WTC11 (cell line): ENCODE results near the gene UGT1A5. TPM values are rescaled to one million over a fixed set of nuclear protein-coding genes. Genes with fewer than 3 reads are reported as not detected.

Experiments used
- ATAC-seq: fragments of 200-7000 bp; cut with Tn5 transposase; 2 replicates; pipeline ENCODE4 v1.10.0; 2021; ENCODE audit warnings: mild to moderate bottlenecking, moderate library complexity
- CTCF ChIA-PET: fragments of 300-600 bp; sonication (Branson Sonifier 250); formaldehyde crosslinking; loops from one replicate; lab custom pipeline; 2021; ENCODE audit warnings: antibody characterized with exemption; lab: Charles Lee
- POLR2A ChIA-PET: fragments of 350-600 bp; sonication (Branson Sonifier 250); formaldehyde crosslinking; loops from one replicate; lab custom pipeline; 2021; ENCODE audit warnings: antibody characterized with exemption; lab: Charles Lee
- DNase-seq: peaks from one replicate; pipeline ENCODE4 v3.0.0; 2021; ENCODE audit warnings: low spot score
- H3K27ac Mint-ChIP-seq: 2 replicates; pipeline ENCODE4 v1.8.0; 2021; ENCODE audit warnings: mixed read lengths
- H3K27me3 Mint-ChIP-seq: 2 replicates; pipeline ENCODE4 v1.8.0; 2021; ENCODE audit warnings: low read depth, mild to moderate bottlenecking, moderate library complexity, mixed read lengths
- H3K36me3 Mint-ChIP-seq: 2 replicates; pipeline ENCODE4 v1.8.0; 2021; ENCODE audit warnings: mixed read lengths
- H3K4me1 Mint-ChIP-seq: 2 replicates; pipeline ENCODE4 v1.8.0; 2022; ENCODE audit warnings: mixed read lengths
- H3K4me3 Mint-ChIP-seq: 2 replicates; pipeline ENCODE4 v1.8.0; 2021; ENCODE audit warnings: mild to moderate bottlenecking, moderate library complexity, mixed read lengths
- H3K9me3 Mint-ChIP-seq: 2 replicates; pipeline ENCODE4 v1.8.0; 2021; ENCODE audit warnings: mixed read lengths
- AFF4 ChIP-seq: sonication (generic); formaldehyde crosslinking; IDR thresholded peaks from 2 replicates; pipeline ENCODE4 v1.8.1; 2023; ENCODE audit warnings: mild to moderate bottlenecking, missing genetic modification reagents, borderline replicate concordance
- ATF6 ChIP-seq: sonication (generic); formaldehyde crosslinking; IDR thresholded peaks from 2 replicates; pipeline ENCODE4 v1.8.1; 2023; ENCODE audit warnings: mild to moderate bottlenecking, missing genetic modification reagents
- CBFB ChIP-seq: sonication (generic); formaldehyde crosslinking; IDR thresholded peaks from 2 replicates; pipeline ENCODE4 v1.8.1; 2022; ENCODE audit warnings: mild to moderate bottlenecking, low read depth, missing genetic modification reagents
- ERG ChIP-seq: fragments of 250-450 bp; sonication (Bioruptor Pico); IDR thresholded peaks from 2 replicates; pipeline ENCODE4 v1.8.0; 2021; ENCODE audit warnings: mild to moderate bottlenecking
- HMGXB4 ChIP-seq: sonication (generic); formaldehyde crosslinking; IDR thresholded peaks from 2 replicates; pipeline ENCODE4 v1.8.1; 2023; ENCODE audit warnings: mild to moderate bottlenecking, moderate library complexity, missing genetic modification reagents
- MAX ChIP-seq: sonication (generic); formaldehyde crosslinking; IDR thresholded peaks from 2 replicates; pipeline ENCODE4 v1.8.0; 2022; ENCODE audit warnings: mild to moderate bottlenecking, missing genetic modification reagents
- PRDM15 ChIP-seq: sonication (generic); formaldehyde crosslinking; IDR thresholded peaks from 2 replicates; pipeline ENCODE4 v1.8.0; 2022; ENCODE audit warnings: missing genetic modification reagents
- PREB ChIP-seq: sonication (generic); formaldehyde crosslinking; IDR thresholded peaks from 2 replicates; pipeline ENCODE4 v1.8.1; 2022; ENCODE audit warnings: mild to moderate bottlenecking, missing genetic modification reagents, moderate library complexity, borderline replicate concordance
- TCF7 ChIP-seq: sonication (generic); formaldehyde crosslinking; IDR thresholded peaks from 2 replicates; pipeline ENCODE4 v1.8.0; 2022; ENCODE audit warnings: mild to moderate bottlenecking, low read depth, missing genetic modification reagents, moderate library complexity
- ZBTB43 ChIP-seq: sonication (generic); formaldehyde crosslinking; IDR thresholded peaks from 2 replicates; pipeline ENCODE4 v1.8.1; 2023; ENCODE audit warnings: mild to moderate bottlenecking, missing genetic modification reagents
- ZNF121 ChIP-seq: sonication (generic); formaldehyde crosslinking; IDR thresholded peaks from 2 replicates; pipeline ENCODE4 v1.8.0; 2023; ENCODE audit warnings: missing genetic modification reagents
- ZNF416 ChIP-seq: fragments of 250-450 bp; sonication (Bioruptor Pico); IDR thresholded peaks from 2 replicates; pipeline ENCODE4 v1.9.0; 2021; ENCODE audit warnings: mild to moderate bottlenecking, inconsistent platforms
- ZNF423 ChIP-seq: fragments of 250-450 bp; sonication (Bioruptor Pico); IDR thresholded peaks from 2 replicates; pipeline ENCODE4 v2.1.2; 2022; ENCODE audit warnings: mild to moderate bottlenecking, moderate library complexity
- ZNF425 ChIP-seq: fragments of 250-450 bp; sonication (Bioruptor Pico); conservative IDR thresholded peaks from 2 replicates; pipeline ENCODE4 v1.9.0; 2021; ENCODE audit warnings: mild to moderate bottlenecking
- total RNA-seq: library from RNA; stranded (reverse); gene quantifications from 3 replicates; pipeline ENCODE4 v1.2.3, GENCODE V29; 2021

UGT1A5 gene
- total RNA-seq, 1 experiment from 2014 or later = not detected

GRCh38 chr2:233689501-233689900, 23.2 kb upstream of the UGT1A5 start:
- H3K27me3 Mint-ChIP-seq = peaks cover 3% of the 10 kb centered on the region; the same call in 1 of the 2 replicates
- peaks cover 24% of the 10 kb centered on the region for H3K4me1 Mint-ChIP-seq
- H3K27ac Mint-ChIP-seq = no peak overlapping the region
- POLR2A ChIA-PET = no interaction called here
- no peak for DNase-seq
- no peaks in the 10 kb centered on the region for H3K36me3 Mint-ChIP-seq
- H3K4me3 Mint-ChIP-seq = no peak overlapping the region
- TF ChIP-seq CBFB (no peak), ZNF416 (CRISPR knock-in tag) (no peak), MAX (CRISPR knock-in tag) (no peak), ZBTB43 (no peak), PRDM15 (no peak), AFF4 (no peak), ZNF121 (CRISPR knock-in tag) (no peak), PREB (CRISPR knock-in tag) (no peak), ERG (CRISPR knock-in tag) (no peak), TCF7 (no peak), ZNF423 (no peak), ATF6 (CRISPR knock-in tag) (no peak), ZNF425 (CRISPR knock-in tag) (no peak), HMGXB4 (CRISPR knock-in tag) (no peak)
- TF ChIP-seq, all 79 proteins: peak for 0
- H3K9me3 Mint-ChIP-seq = 0 out of 2 replicates have a peak, but pooled peaks cover 4% of the 10 kb centered on the region
- ATAC-seq = no peak
- CTCF ChIA-PET = interaction anchor here (1.4 kb wide), 1 partner anchor 22 kb away, joined by 3 read pairs; no protein-coding TSS in a partner anchor
